HEK293T (cell line): ENCODE measurements around the gene SMAGP.

Experiments used
- CTCF ChIA-PET: fragments of 350-600 bp; formaldehyde crosslinking; extraction: SDS; loops from one replicate; lab custom pipeline; 2021; ENCODE audit warnings: antibody characterized with exemption, inconsistent platforms; lab: Yijun Ruan, JAX
- POLR2A ChIA-PET: fragments of 350-600 bp; formaldehyde crosslinking; extraction: SDS; loops from one replicate; lab custom pipeline; 2020; ENCODE audit warnings: antibody characterized with exemption, inconsistent platforms; lab: Yijun Ruan, JAX
- DNase-seq: peaks from one replicate; pipeline ENCODE4 v3.0.0; 2012; ENCODE audit warnings: mixed read lengths; ENCODE audit errors: extremely low spot score
- ARNT ChIP-seq: fragments of 450-650 bp; IDR thresholded peaks from 2 replicates; pipeline ENCODE4 v1.6.1; 2017; ENCODE audit warnings: mild to moderate bottlenecking
- BHLHE40 ChIP-seq: fragments of 450-650 bp; IDR thresholded peaks from 2 replicates; pipeline ENCODE4 v1.6.1; 2016; ENCODE audit warnings: mild to moderate bottlenecking, moderate library complexity, borderline replicate concordance
- CTBP1 ChIP-seq: fragments of 450-650 bp; IDR thresholded peaks from 2 replicates; pipeline ENCODE4 v1.6.1; 2016; ENCODE audit warnings: borderline replicate concordance
- ELF4 ChIP-seq: fragments of 450-650 bp; IDR thresholded peaks from 2 replicates; pipeline ENCODE4 v1.6.1; 2017; ENCODE audit warnings: antibody characterized with exemption
- FOXA1 ChIP-seq: fragments of 450-650 bp; IDR thresholded peaks from 2 replicates; pipeline ENCODE4 v1.6.1; 2016; ENCODE audit warnings: mild to moderate bottlenecking
- FOXK2 ChIP-seq: fragments of 450-650 bp; IDR thresholded peaks from 2 replicates; pipeline ENCODE4 v1.6.1; 2016; ENCODE audit warnings: mild to moderate bottlenecking
- FOXM1 ChIP-seq: fragments of 450-650 bp; IDR thresholded peaks from 2 replicates; pipeline ENCODE4 v1.6.1; 2017; ENCODE audit warnings: mild to moderate bottlenecking, borderline replicate concordance
- HDGF ChIP-seq: fragments of 450-650 bp; IDR thresholded peaks from 2 replicates; pipeline ENCODE4 v1.6.1; 2017; ENCODE audit warnings: antibody characterized with exemption, borderline replicate concordance
- L3MBTL2 ChIP-seq: fragments of 450-650 bp; conservative IDR thresholded peaks from 2 replicates; pipeline ENCODE4 v1.6.1; 2016; ENCODE audit warnings: mild to moderate bottlenecking
- LEF1 ChIP-seq: fragments of 450-650 bp; IDR thresholded peaks from 2 replicates; pipeline ENCODE4 v1.6.1; 2017; ENCODE audit warnings: mild to moderate bottlenecking, borderline replicate concordance
- NFRKB ChIP-seq: fragments of 450-650 bp; IDR thresholded peaks from 2 replicates; pipeline ENCODE4 v1.6.1; 2016; ENCODE audit warnings: mild to moderate bottlenecking, moderate library complexity
- PKNOX1 ChIP-seq: fragments of 450-650 bp; IDR thresholded peaks from 2 replicates; pipeline ENCODE4 v1.6.1; 2016
- SP1 ChIP-seq: fragments of 450-650 bp; IDR thresholded peaks from 2 replicates; pipeline ENCODE4 v1.6.1; 2017
- SUZ12 ChIP-seq: fragments of 450-650 bp; IDR thresholded peaks from 2 replicates; pipeline ENCODE4 v1.6.1; 2016; ENCODE audit warnings: mild to moderate bottlenecking
- TARDBP ChIP-seq: fragments of 450-650 bp; IDR thresholded peaks from 2 replicates; pipeline ENCODE4 v1.6.1; 2016
- ZNF384 ChIP-seq: fragments of 450-650 bp; IDR thresholded peaks from 2 replicates; pipeline ENCODE4 v1.6.1; 2016

The SMAGP gene

GRCh38 chr12:51210690-51211395 lies 59.4 kb downstream of the SMAGP start:
- ChIA-PET CTCF (interaction anchor here (0.6 kb wide), 2 partner anchors 67 to 114 kb away, joined by 3 read pairs; no protein-coding TSS in a partner anchor), POLR2A (no interaction called here)
- TF ChIP-seq L3MBTL2 = no peak
- no peak for TF ChIP-seq NFRKB
- TF ChIP-seq FOXA1 = no peak
- no peak for TF ChIP-seq BHLHE40
- TF ChIP-seq TARDBP = no peak
- no peak for TF ChIP-seq HDGF
- TF ChIP-seq CTBP1 = no peak
- no peak for TF ChIP-seq LEF1
- no peak for TF ChIP-seq SP1
- no peak for TF ChIP-seq ELF4
- DNase-seq = no peak

GRCh38 chr12:51209259-51209658 lies 61.0 kb downstream of the SMAGP start:
- no peak for DNase-seq
- POLR2A ChIA-PET = no interaction called here
- CTCF ChIA-PET = no interaction called here
- no peak for TF ChIP-seq LEF1
- no peak for TF ChIP-seq FOXA1
- TF ChIP-seq NFRKB = no peak
- TF ChIP-seq TARDBP = no peak
- no peak for TF ChIP-seq BHLHE40
- TF ChIP-seq ZNF384 = no peak
- no peak for TF ChIP-seq SP1
- TF ChIP-seq ELF4 = no peak
- TF ChIP-seq ARNT = no peak
- no peak for TF ChIP-seq HDGF
- TF ChIP-seq L3MBTL2 = no peak
- no peak for TF ChIP-seq FOXM1
- TF ChIP-seq CTBP1 = no peak
- TF ChIP-seq FOXK2 = no peak
- TF ChIP-seq SUZ12 = no peak
- TF ChIP-seq PKNOX1 = no peak

- TF ChIP-seq TARDBP (no peak), LEF1 (no peak), FOXA1 (no peak), SP1 (no peak), ARNT (no peak), FOXK2 (no peak), HDGF (no peak), CTBP1 (no peak), FOXM1 (no peak), ZNF384 (no peak), ELF4 (no peak), PKNOX1 (no peak), NFRKB (no peak), SUZ12 (no peak), BHLHE40 (no peak), L3MBTL2 (no peak)
- ChIA-PET POLR2A (no interaction called here), CTCF (interaction anchor here (0.6 kb wide), 1 partner anchor 223 kb away, joined by 4 read pairs; no protein-coding TSS in a partner anchor)
- no peak for DNase-seq
These were observed 62.1 kb downstream of the SMAGP start for GRCh38 chr12:51208016-51208660.

- ChIA-PET POLR2A (no interaction called here), CTCF (no interaction called here)
- DNase-seq = no peak
- TF ChIP-seq FOXM1 = no peak
- no peak for TF ChIP-seq BHLHE40
- no peak for TF ChIP-seq CTBP1
- no peak for TF ChIP-seq PKNOX1
- TF ChIP-seq HDGF = no peak
- TF ChIP-seq ELF4 = no peak
- no peak for TF ChIP-seq ARNT
- no peak for TF ChIP-seq NFRKB
- no peak for TF ChIP-seq SP1
- TF ChIP-seq ZNF384 = no peak
- no peak for TF ChIP-seq FOXA1
- no peak for TF ChIP-seq FOXK2
These were observed 64.9 kb downstream of the SMAGP start for GRCh38 chr12:51205350-51205749.

GRCh38 chr12:51202718-51203117 lies 67.5 kb downstream of the SMAGP start:
- ChIA-PET CTCF (interaction anchor here (0.5 kb wide), 1 partner anchor 49 kb away, joined by 6 read pairs; no protein-coding TSS in a partner anchor), POLR2A (no interaction called here)
- TF ChIP-seq CTBP1 = no peak
- TF ChIP-seq LEF1 = no peak
- no peak for TF ChIP-seq FOXA1
- no peak for TF ChIP-seq ARNT
- TF ChIP-seq L3MBTL2 = no peak
- TF ChIP-seq BHLHE40 = no peak
- TF ChIP-seq PKNOX1 = no peak
- no peak for TF ChIP-seq SUZ12
- no peak for DNase-seq
